ENCODE results near the gene DDAH2. TPM values are rescaled to one million over a fixed set of nuclear protein-coding genes. Genes with fewer than 3 reads are reported as not detected.

The DDAH2 gene
- total and polyA plus RNA-seq, 10 of the 15 experiments (the other 5 are each of a cell fraction or from before 2014, with no cell fraction given): 0.35 to 9.9 (median 6.2) TPM

GRCh38 chr6:31725502-31726350, 3.4 kb downstream of the DDAH2 start:
- ChIA-PET POLR2A (interaction anchor here (0.6 kb wide), 1 partner anchor 279 kb away, joined by 3 read pairs; no protein-coding TSS in a partner anchor), RAD21 (ENCODE audit: unreplicated experiment) (interaction anchor here (0.8 kb wide), 1 partner anchor 44 kb away, joined by 5 read pairs; no protein-coding TSS in a partner anchor), CTCF (interaction anchor here (1.2 to 1.7 kb wide), 3 partner anchors 43 to 105 kb away, joined by 3 to 5 read pairs (median 4); partner anchors contain the start of gene HSPA1B), SMC1A (ENCODE audit: uncharacterized antibody, unreplicated experiment) (interaction anchor here (5.3 kb wide), 1 partner anchor 13 kb away, joined by 45 read pairs; the partner anchor contains the start of genes CLIC1 and MSH5)
- intact Hi-C loops (cut with micrococcal nuclease; ENCODE audit: unreplicated experiment) (no loop called here), in situ Hi-C loops (cut with MboI) (no loop called here)
- Histone ChIP-seq H3K9ac (ENCODE audit: control insufficient read depth, insufficient read depth, low read length) (no peak overlapping the region), H3K36me3 (ENCODE audit: control insufficient read depth in 2 of 2, insufficient read depth in 2 of 2, low read length in 1 of 2) (peaks cover 0 to 2% of the 10 kb centered on the region in 2 experiments; a peak in 3 of 4 replicates), H4K20me1 (ENCODE audit: control insufficient read depth, insufficient read depth) (no peaks in the 10 kb centered on the region), H3K4me3 (no peak overlapping the region), H3K27me3 (replicated peaks in 1 of 2; ENCODE audit: control insufficient read depth in 2 of 2, insufficient read depth in 2 of 2, low read length in 1 of 2) (no peaks in the 10 kb centered on the region; a peak in 1 of 4 replicates), H2AFZ (ENCODE audit: control insufficient read depth, low read depth, low read length) (no peak overlapping the region), H3K27ac (ENCODE audit: control insufficient read depth, insufficient read depth) (no peak overlapping the region), H3K79me2 (ENCODE audit: control insufficient read depth, insufficient read depth, low read length) (no peaks in the 10 kb centered on the region), H3K4me1 (ENCODE audit: control insufficient read depth, insufficient read depth, low read length) (peaks cover 24% of the 10 kb centered on the region), H3K9me3 (replicated peaks; ENCODE audit: control insufficient read depth, insufficient read depth, low read length) (no peaks in the 10 kb centered on the region), H3K4me2 (ENCODE audit: control insufficient read depth, insufficient read depth) (no peak overlapping the region)
- no peak for TF ChIP-seq ZNF217 (IDR thresholded peaks at IDR 0.05)
- TF ChIP-seq EP300 (IDR thresholded peaks at IDR 0.05; ENCODE audit: borderline replicate concordance in 1 of 2, control insufficient read depth in 1 of 2, low read depth in 2 of 2, low read length in 2 of 2): no peak
- FAIRE-seq: no peak
- no TSS peak for BruUV-seq (replicated peaks)
- 87% methylated on average over 12 of the region's 12 CpGs for WGBS (ENCODE audit: insufficient coverage, insufficient replicate concordance, low lambda C conversion rate, missing lambda C conversion rate)
- ATAC-seq: no peak
- DNase-seq (ENCODE audit: low read depth, low spot score): no peak

- Histone ChIP-seq H4K20me1 (ENCODE audit: control insufficient read depth, insufficient read depth) (no peaks in the 10 kb centered on the region), H3K4me3 (no peak overlapping the region)
- TF ChIP-seq, protein P1, sequence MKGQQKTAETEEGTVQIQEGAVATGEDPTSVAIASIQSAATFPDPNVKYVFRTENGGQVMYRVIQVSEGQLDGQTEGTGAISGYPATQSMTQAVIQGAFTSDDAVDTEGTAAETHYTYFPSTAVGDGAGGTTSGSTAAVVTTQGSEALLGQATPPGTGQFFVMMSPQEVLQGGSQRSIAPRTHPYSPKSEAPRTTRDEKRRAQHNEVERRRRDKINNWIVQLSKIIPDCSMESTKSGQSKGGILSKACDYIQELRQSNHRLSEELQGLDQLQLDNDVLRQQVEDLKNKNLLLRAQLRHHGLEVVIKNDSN (IDR thresholded peaks at IDR 0.05; ENCODE audit: borderline replicate concordance, extremely low read length, insufficient read depth, low read depth, low read length): no peak
- TF ChIP-seq RAD21 (IDR thresholded peaks at IDR 0.05; ENCODE audit: insufficient read depth, low read depth, low read length) (no peak), GATAD2B (conservative IDR thresholded peaks at IDR 0.05; ENCODE audit: low read depth) (no peak), PAX5 (IDR thresholded peaks at IDR 0.05; ENCODE audit: borderline replicate concordance, low read depth, low read length) (no peak)
- TF ChIP-seq, protein P2, sequence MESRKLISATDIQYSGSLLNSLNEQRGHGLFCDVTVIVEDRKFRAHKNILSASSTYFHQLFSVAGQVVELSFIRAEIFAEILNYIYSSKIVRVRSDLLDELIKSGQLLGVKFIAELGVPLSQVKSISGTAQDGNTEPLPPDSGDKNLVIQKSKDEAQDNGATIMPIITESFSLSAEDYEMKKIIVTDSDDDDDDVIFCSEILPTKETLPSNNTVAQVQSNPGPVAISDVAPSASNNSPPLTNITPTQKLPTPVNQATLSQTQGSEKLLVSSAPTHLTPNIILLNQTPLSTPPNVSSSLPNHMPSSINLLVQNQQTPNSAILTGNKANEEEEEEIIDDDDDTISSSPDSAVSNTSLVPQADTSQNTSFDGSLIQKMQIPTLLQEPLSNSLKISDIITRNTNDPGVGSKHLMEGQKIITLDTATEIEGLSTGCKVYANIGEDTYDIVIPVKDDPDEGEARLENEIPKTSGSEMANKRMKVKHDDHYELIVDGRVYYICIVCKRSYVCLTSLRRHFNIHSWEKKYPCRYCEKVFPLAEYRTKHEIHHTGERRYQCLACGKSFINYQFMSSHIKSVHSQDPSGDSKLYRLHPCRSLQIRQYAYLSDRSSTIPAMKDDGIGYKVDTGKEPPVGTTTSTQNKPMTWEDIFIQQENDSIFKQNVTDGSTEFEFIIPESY (IDR thresholded peaks at IDR 0.05): no peak
Observed at GRCh38 chr6:31723980-31724691, 5.0 kb downstream of the DDAH2 start.

More at GRCh38 chr6:31723980-31724691, 5.0 kb downstream of the DDAH2 start:
- POLR2A ChIA-PET: interaction anchor here (1.1 kb wide), 1 partner anchor 72 kb away, joined by 4 read pairs; the partner anchor contains the start of gene BAG6
- no peak overlapping the region for H3K4me2 ChIP-seq (ENCODE audit: control insufficient read depth, insufficient read depth)
- H3K27ac ChIP-seq (ENCODE audit: control insufficient read depth, insufficient read depth): no peak overlapping the region
- H3K9ac ChIP-seq (ENCODE audit: control insufficient read depth, insufficient read depth, low read length): no peak overlapping the region
- H3K27me3 ChIP-seq (replicated peaks in 1 of 2; ENCODE audit: control insufficient read depth in 2 of 2, insufficient read depth in 2 of 2, low read length in 1 of 2): no peaks in the 10 kb centered on the region; a peak in 1 of 4 replicates
- intact Hi-C loops (cut with micrococcal nuclease; ENCODE audit: unreplicated experiment) (no loop called here), in situ Hi-C loops (cut with MboI) (no loop called here)
- H3K4me1 ChIP-seq (ENCODE audit: control insufficient read depth, insufficient read depth, low read length): peaks cover 22% of the 10 kb centered on the region
- H3K79me2 ChIP-seq (ENCODE audit: control insufficient read depth, insufficient read depth, low read length): no peaks in the 10 kb centered on the region
- SMC1A ChIA-PET (ENCODE audit: uncharacterized antibody, unreplicated experiment): interaction anchor here (0.7 to 2.0 kb wide), 4 partner anchors 9 to 46 kb away, joined by 3 to 7 read pairs (median 4); partner anchors contain the start of genes LY6G6D and LY6G6F
- FAIRE-seq (no peak), ATAC-seq (no peak), DNase-seq (ENCODE audit: low read depth, low spot score) (no peak)
- CTCF ChIA-PET: interaction anchor here (1.2 to 2.8 kb wide), 3 partner anchors 10 to 103 kb away, joined by 3 to 12 read pairs (median 5); partner anchors contain the start of gene HSPA1B
- H2AFZ ChIP-seq (ENCODE audit: control insufficient read depth, low read depth, low read length): no peak overlapping the region
- H3K9me3 ChIP-seq (replicated peaks; ENCODE audit: control insufficient read depth, insufficient read depth, low read length): no peaks in the 10 kb centered on the region
- BruUV-seq (replicated peaks): no TSS peak
- H3K36me3 ChIP-seq (ENCODE audit: control insufficient read depth in 2 of 2, insufficient read depth in 2 of 2, low read length in 1 of 2): peaks cover 0 to 2% of the 10 kb centered on the region in 2 experiments; a peak in 3 of 4 replicates
- RAD21 ChIA-PET (ENCODE audit: unreplicated experiment): no interaction called here
- whole genome bisulfite sequencing (ENCODE audit: insufficient coverage, insufficient replicate concordance, low lambda C conversion rate, missing lambda C conversion rate): 86% methylated on average over 24 of the region's 25 CpGs
